Nephron progenitor cell (in vitro differentiated cells): ENCODE results near the gene CENPA.

Experiments used
- DNase-seq: peaks from one replicate; pipeline ENCODE4 v3.0.0; 2021
- H3K27ac Mint-ChIP-seq: 2 replicates; pipeline ENCODE4 v1.8.0; 2021; ENCODE audit warnings: mild to moderate bottlenecking, moderate library complexity, mixed read lengths
- H3K27me3 Mint-ChIP-seq: 2 replicates; pipeline ENCODE4 v1.8.0; 2021; ENCODE audit warnings: mild to moderate bottlenecking, low read depth, mixed read lengths; ENCODE audit not compliant: poor library complexity
- H3K36me3 Mint-ChIP-seq: 2 replicates; pipeline ENCODE4 v1.8.0; 2021; ENCODE audit warnings: low read depth, mixed read lengths
- H3K4me1 Mint-ChIP-seq: 2 replicates; pipeline ENCODE4 v1.8.0; 2021; ENCODE audit warnings: mixed read lengths
- H3K4me3 Mint-ChIP-seq: 2 replicates; pipeline ENCODE4 v1.8.0; 2021; ENCODE audit warnings: mild to moderate bottlenecking, moderate library complexity, mixed read lengths
- H3K9me3 Mint-ChIP-seq: 2 replicates; pipeline ENCODE4 v1.8.0; 2021; ENCODE audit warnings: mild to moderate bottlenecking, moderate library complexity, mixed read lengths
- CTCF ChIP-seq: fragments of 200-600 bp; sonication (generic); IDR thresholded peaks from 2 replicates; pipeline ENCODE4 v1.5.0; 2021; ENCODE audit warnings: antibody characterized with exemption

Gene CENPA

GRCh38 chr2:26780203-26780760 is 5.6 kb upstream of the CENPA start:
- H3K27ac Mint-ChIP-seq = no peak overlapping the region
- DNase-seq = no peak
- H3K4me1 Mint-ChIP-seq = no peaks in the 10 kb centered on the region
- H3K36me3 Mint-ChIP-seq = peaks cover 25% of the 10 kb centered on the region
- H3K4me3 Mint-ChIP-seq = no peak overlapping the region
- no peak for TF ChIP-seq CTCF
- H3K27me3 Mint-ChIP-seq = no peaks in the 10 kb centered on the region
- H3K9me3 Mint-ChIP-seq = peaks cover 5% of the 10 kb centered on the region

GRCh38 chr2:26782876-26783704 is 2.8 kb upstream of the CENPA start:
- Mint-ChIP-seq H3K4me1 (peaks cover 12% of the 10 kb centered on the region), H3K27ac (no peak overlapping the region), H3K27me3 (no peaks in the 10 kb centered on the region), H3K9me3 (peaks cover 17% of the 10 kb centered on the region), H3K4me3 (no peak overlapping the region), H3K36me3 (peaks cover 26% of the 10 kb centered on the region)
- no peak for DNase-seq
- TF ChIP-seq CTCF = no peak

- Mint-ChIP-seq H3K4me3 (peak overlapping the region; percentile 79), H3K27me3 (no peaks in the 10 kb centered on the region), H3K36me3 (peaks cover 42% of the 10 kb centered on the region), H3K4me1 (peaks cover 28% of the 10 kb centered on the region), H3K9me3 (peaks cover 33% of the 10 kb centered on the region), H3K27ac (no peak overlapping the region)
- no peak for DNase-seq
- no peak for TF ChIP-seq CTCF
Measured at GRCh38 chr2:26784570-26785234, 1.2 kb upstream of the CENPA start.

- DNase-seq = no peak
- Mint-ChIP-seq H3K4me3 (peak overlapping the region; percentile 90), H3K36me3 (peaks cover 47% of the 10 kb centered on the region), H3K4me1 (peaks cover 31% of the 10 kb centered on the region), H3K9me3 (peaks cover 48% of the 10 kb centered on the region), H3K27ac (no peak overlapping the region), H3K27me3 (no peaks in the 10 kb centered on the region)
- TF ChIP-seq CTCF = no peak
Measured at GRCh38 chr2:26786207-26787028, 562 bp downstream of the CENPA start.

- no peak overlapping the region for H3K27ac Mint-ChIP-seq
- peaks cover 2% of the 10 kb centered on the region for H3K27me3 Mint-ChIP-seq
- peaks cover 90% of the 10 kb centered on the region for H3K36me3 Mint-ChIP-seq
Measured at GRCh38 chr2:26792720-26793119, 6.9 kb downstream of the CENPA start.

More at GRCh38 chr2:26792720-26793119, 6.9 kb downstream of the CENPA start:
- Mint-ChIP-seq H3K9me3 (peaks cover 33% of the 10 kb centered on the region), H3K4me3 (no peak overlapping the region), H3K4me1 (peaks cover 23% of the 10 kb centered on the region)
- no peak for DNase-seq
- TF ChIP-seq CTCF = no peak
